Endothelial cell of umbilical vein (primary cell): ENCODE results near the gene ARFGEF3. TPM values are rescaled to one million over a fixed set of nuclear protein-coding genes. Genes with fewer than 3 reads are reported as not detected.

Source experiments
- BruUV-seq: library from RNA; stranded (reverse); fragments of 400-500 nt; replicated peaks from 2 replicates; lab custom pipeline; 2021; lab: Mats Ljungman, UMichigan
- CTCF ChIA-PET: fragments of 300-600, 350-600 bp; sonication (Branson Sonifier 250); formaldehyde crosslinking; loops from one replicate; lab custom pipeline; 2021; ENCODE audit warnings: antibody characterized with exemption, inconsistent platforms; lab: Charles Lee
- POLR2A ChIA-PET: fragments of 300-600, 350-600 bp; sonication (Branson Sonifier 250); formaldehyde crosslinking; loops from one replicate; lab custom pipeline; 2021; ENCODE audit warnings: antibody characterized with exemption, inconsistent platforms; lab: Charles Lee
- DNase-seq: peaks from one replicate; pipeline ENCODE4 v3.0.0-alpha.2; 2011; ENCODE audit warnings: low read depth, low spot score
- FAIRE-seq: peaks from 2 replicates; lab custom pipeline; 2011; peaks lifted over from hg19 to GRCh38; lab: Jason Lieb, UNC
- H2AFZ ChIP-seq: 2 replicates; pipeline ENCODE4 v1.6.0; 2012; ENCODE audit warnings: low read depth, low read length, control low read depth, inconsistent platforms
- H3K27ac ChIP-seq: 2 replicates; pipeline ENCODE4 v1.5.1; 2011; ENCODE audit warnings: low read depth, mild to moderate bottlenecking, control low read depth, low read length, moderate library complexity; ENCODE audit not compliant: insufficient read depth
- H3K27me3 ChIP-seq, 2 experiments: 2 replicates each; pipeline versions ENCODE4 v1.6.0 to v1.6.1; 2011; ENCODE audit warnings: low read length in 2 of 2, mixed read lengths in 1 of 2; ENCODE audit not compliant: control insufficient read depth in 2 of 2, insufficient read depth in 2 of 2
- H3K36me3 ChIP-seq, 2 experiments: 2 replicates in 1 of 2; 3 replicates in 1 of 2; pipeline ENCODE4 v1.5.1; 2011; ENCODE audit warnings: low read length in 2 of 2, mild to moderate bottlenecking in 1 of 2, moderate library complexity in 1 of 2; ENCODE audit not compliant: control insufficient read depth in 2 of 2, insufficient read depth in 2 of 2; ENCODE audit errors: extremely low read depth in 1 of 2
- H3K4me1 ChIP-seq: 3 replicates; pipeline ENCODE4 v1.5.1; 2011; ENCODE audit warnings: mild to moderate bottlenecking, low read length; ENCODE audit not compliant: control insufficient read depth, insufficient read depth; ENCODE audit errors: extremely low read depth
- H3K4me2 ChIP-seq: 2 replicates; pipeline ENCODE4 v1.6.1; 2011; ENCODE audit warnings: low read length, control low read depth, mixed read lengths; ENCODE audit not compliant: insufficient read depth
- H3K4me3 ChIP-seq, 3 experiments: fragments of 200-600 bp in 1 of 3; sonication (generic), shearing (Covaris generic) in 1 of 3; replicated peaks in 1 of 3; 2 replicates each; pipeline ENCODE4 v1.5.1; 2011 to 2016; ENCODE audit warnings: control low read depth in 3 of 3, low read length in 3 of 3, mild to moderate bottlenecking in 2 of 3, inconsistent platforms in 1 of 3, low read depth in 1 of 3, moderate library complexity in 1 of 3; ENCODE audit not compliant: insufficient read depth in 1 of 3
- H3K79me2 ChIP-seq: 2 replicates; pipeline ENCODE4 v1.6.0; 2012; ENCODE audit warnings: low read length, inconsistent platforms; ENCODE audit not compliant: control insufficient read depth, insufficient read depth
- H3K9ac ChIP-seq: replicated peaks from 2 replicates; pipeline ENCODE3; 2011; ENCODE audit warnings: low read length, control low read depth; ENCODE audit not compliant: insufficient read depth; ENCODE audit errors: extremely low read depth
- H3K9me1 ChIP-seq: replicated peaks from 3 replicates; pipeline ENCODE4 v1.6.0; 2011; ENCODE audit warnings: mild to moderate bottlenecking, low read length; ENCODE audit not compliant: control insufficient read depth, insufficient read depth; ENCODE audit errors: extremely low read depth
- H3K9me3 ChIP-seq: replicated peaks from 2 replicates; pipeline ENCODE4 v1.5.1; 2012; ENCODE audit warnings: low read length, inconsistent platforms; ENCODE audit not compliant: control insufficient read depth, insufficient read depth
- H4K20me1 ChIP-seq: replicated peaks from 2 replicates; pipeline ENCODE3; 2011; ENCODE audit warnings: mild to moderate bottlenecking, low read length; ENCODE audit not compliant: control insufficient read depth, insufficient read depth; ENCODE audit errors: extremely low read depth
- CTCF ChIP-seq, 2 donors: IDR thresholded peaks; 1 replicate in 1 of 2; 2 replicates in 1 of 2; pipeline ENCODE4 v1.5.1; 2011; ENCODE audit warnings: low read length in 2 of 2, mild to moderate bottlenecking in 2 of 2, moderate library complexity in 2 of 2, control low read depth in 1 of 2, inconsistent platforms in 1 of 2, low read depth in 1 of 2; ENCODE audit not compliant: insufficient read depth in 1 of 2; ENCODE audit errors: extremely low read depth in 1 of 2
- EZH2 ChIP-seq: IDR thresholded peaks from 2 replicates; pipeline ENCODE4 v1.6.1; 2012; ENCODE audit warnings: borderline replicate concordance, low read depth, mild to moderate bottlenecking, moderate library complexity, low read length, inconsistent platforms; ENCODE audit not compliant: severe bottlenecking
- FOS ChIP-seq: IDR thresholded peaks from 2 replicates; pipeline ENCODE4 v1.6.1; 2011; ENCODE audit warnings: mild to moderate bottlenecking, low read length, moderate library complexity, borderline replicate concordance; ENCODE audit not compliant: insufficient read depth
- GATA2 ChIP-seq: IDR thresholded peaks from 2 replicates; pipeline ENCODE4 v1.7.0; 2011; ENCODE audit warnings: low read depth, mild to moderate bottlenecking, moderate library complexity, mixed read lengths, low read length; ENCODE audit not compliant: insufficient read length, insufficient read depth
- JUN ChIP-seq: IDR thresholded peaks from 2 replicates; pipeline ENCODE4 v1.6.1; 2011; ENCODE audit warnings: borderline replicate concordance, low read depth; ENCODE audit not compliant: insufficient read length, insufficient read depth
- MYC ChIP-seq: IDR thresholded peaks from one replicate; pipeline ENCODE4 v1.6.1; 2011; ENCODE audit warnings: mild to moderate bottlenecking, low read depth, low read length
- POLR2A ChIP-seq: IDR thresholded peaks from 2 replicates; pipeline ENCODE4 v1.6.1; 2012; ENCODE audit warnings: low read depth, mild to moderate bottlenecking, control low read depth, low read length
- POLR2AphosphoS5 ChIP-seq: IDR thresholded peaks from 2 replicates; pipeline ENCODE4 v1.6.1; 2012; ENCODE audit warnings: low read depth, mild to moderate bottlenecking, control low read depth, low read length, moderate library complexity; ENCODE audit not compliant: insufficient read depth
- dilution Hi-C: fragments of 300-500 bp; cut with MboI; formaldehyde crosslinking; loops from one replicate; pipeline ENCODE4 v1.15.0; 2019; ENCODE audit warnings: low sequenced_read_pairs; ENCODE audit not compliant: extremely low pct_ligation_motif_present
- intact Hi-C: fragments of 100-400 bp; cut with micrococcal nuclease; formaldehyde crosslinking; loops from one replicate; pipeline ENCODE4 v1.10.0; 2022
- polyA plus RNA-seq, 4 experiments: library from polyadenylated mRNA; depleted of rRNA in 3 of 4; stranded (reverse) in 3 of 4; unstranded in 1 of 4; fragments of >200 nt; gene quantifications; 2 replicates each; pipeline versions ENCODE4 v1.2.1 to v1.2.3, GENCODE V29; 2011 to 2012; ENCODE audit warnings: missing spikeins in 1 of 4
- small RNA-seq: library from RNA; depleted of rRNA; stranded (forward); fragments of <200 nt; gene quantifications from one replicate; pipeline ENCODE3, GENCODE V24; 2012; ENCODE audit warnings: low replicate concordance, low read depth; ENCODE audit not compliant: insufficient read depth, insufficient read length
- total RNA-seq: library from RNA; stranded (reverse); gene quantifications from 2 replicates; pipeline ENCODE4 v1.2.3, GENCODE V29; 2021
- TF ChIP-seq, protein P1 (sequence below): IDR thresholded peaks from 2 replicates; pipeline ENCODE4 v1.6.1; 2011; ENCODE audit not compliant: insufficient read depth, insufficient read length

ARFGEF3 gene
- total and polyA plus RNA-seq, 2 donors (not counting 3 experiments of a cell fraction or from before 2014, with no cell fraction given) = 1.3 to 7.3 TPM

DNA sequence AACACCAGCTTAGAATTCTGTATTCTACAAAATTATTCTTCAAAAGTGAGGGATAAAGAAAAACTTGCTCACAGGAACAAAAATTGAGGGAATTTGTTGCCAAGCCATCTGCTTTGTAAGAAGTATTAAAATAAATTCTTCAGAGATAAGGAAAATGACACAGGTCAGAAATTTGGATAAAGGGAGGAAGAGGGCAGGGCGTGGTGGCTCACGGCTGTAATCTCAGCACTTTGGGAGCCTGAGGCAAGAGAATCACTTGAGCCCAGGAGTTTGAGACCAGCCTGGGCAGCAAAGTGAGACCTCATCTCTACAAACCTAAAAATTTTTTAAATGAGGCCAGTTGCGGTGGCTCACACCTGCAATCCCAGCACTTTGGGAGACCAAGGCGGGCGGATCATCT is 227.8 kb downstream of the ARFGEF3 start:
- POLR2A ChIA-PET = no interaction called here
- H3K9me3 ChIP-seq = no peaks in the 10 kb centered on the region
- H3K4me2 ChIP-seq = no peak overlapping the region
- H2AFZ ChIP-seq = no peak overlapping the region
- H3K9ac ChIP-seq = no peak overlapping the region
- dilution Hi-C loops = no loop called here
- FAIRE-seq (no peak), DNase-seq (no peak)
- TF ChIP-seq EZH2 = no peak
- no peak for TF ChIP-seq FOS
- no peak for TF ChIP-seq JUN
- no peak for TF ChIP-seq CTCF (IDR thresholded peaks at IDR 0.05; ENCODE audit: extremely low read depth in 1 of 2, insufficient read depth in 1 of 2, low read depth in 1 of 2, low read length in 2 of 2)
- TF ChIP-seq POLR2A = no peak
- TF ChIP-seq POLR2AphosphoS5 = no peak
- no peak for TF ChIP-seq MYC
- TF ChIP-seq, protein P1, sequence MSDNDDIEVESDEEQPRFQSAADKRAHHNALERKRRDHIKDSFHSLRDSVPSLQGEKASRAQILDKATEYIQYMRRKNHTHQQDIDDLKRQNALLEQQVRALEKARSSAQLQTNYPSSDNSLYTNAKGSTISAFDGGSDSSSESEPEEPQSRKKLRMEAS = no peak
- TF ChIP-seq GATA2 = no peak
- no TSS peak for BruUV-seq
- H4K20me1 ChIP-seq = no peaks in the 10 kb centered on the region
- H3K4me1 ChIP-seq = no peaks in the 10 kb centered on the region
- H3K27ac ChIP-seq = no peak overlapping the region
- H3K79me2 ChIP-seq = no peaks in the 10 kb centered on the region
- H3K4me3 ChIP-seq = no peak overlapping the region
- no peaks in the 10 kb centered on the region for H3K36me3 ChIP-seq
- intact Hi-C loops = no loop called here
- CTCF ChIA-PET = interaction anchor here (1.1 kb wide), 1 partner anchor 273 kb away, joined by 4 read pairs; no protein-coding TSS in a partner anchor
- no peaks in the 10 kb centered on the region for H3K9me1 ChIP-seq
- no peaks in the 10 kb centered on the region for H3K27me3 ChIP-seq

Small RNA genes within 50 kb of the gene (small RNA-seq; reads per million reads assigned to genes)
- gene AL031003.1 = not detected

Other genes starting within 250 kb of the ARFGEF3 start
- 27.4 and 30.2 TPM in 2 replicates for gene PERP, start 54.5 kb upstream of the ARFGEF3 start, total RNA-seq
- 15.7 and 18.8 TPM in 2 replicates for gene PERP, start 54.5 kb upstream of the ARFGEF3 start, polyA plus RNA-seq
- not detected in 2 replicates for gene PBOV1, start 56.6 kb downstream of the ARFGEF3 start, total RNA-seq
- gene PBOV1, start 56.6 kb downstream of the ARFGEF3 start, polyA plus RNA-seq = not detected in 2 replicates
- gene SMIM28, start 216.0 kb downstream of the ARFGEF3 start, total RNA-seq = not detected in 2 replicates
- not detected in 2 replicates for gene SMIM28, start 216.0 kb downstream of the ARFGEF3 start, polyA plus RNA-seq
- gene HEBP2, start 242.3 kb downstream of the ARFGEF3 start, total RNA-seq = 75.3 and 81.2 TPM in 2 replicates
- 22.5 and 22.6 TPM in 2 replicates for gene HEBP2, start 242.3 kb downstream of the ARFGEF3 start, polyA plus RNA-seq